HUES6 (cell line): Measurements from ENCODE around the gene MYO7B.

Experiments used
- H3K27ac ChIP-seq: 2 replicates; pipeline ENCODE4 v1.7.0; 2013; ENCODE audit warnings: low read depth, mild to moderate bottlenecking, low read length, inconsistent platforms
- H3K27me3 ChIP-seq: 2 replicates; pipeline ENCODE4 v1.6.1; 2013; ENCODE audit warnings: low read length; ENCODE audit not compliant: control insufficient read depth, insufficient read depth
- H3K36me3 ChIP-seq: 2 replicates; pipeline ENCODE4 v1.6.1; 2013; ENCODE audit warnings: low read length; ENCODE audit not compliant: control insufficient read depth, insufficient read depth
- H3K4me1 ChIP-seq: 2 replicates; pipeline ENCODE4 v1.6.1; 2013; ENCODE audit warnings: low read length; ENCODE audit not compliant: control insufficient read depth, insufficient read depth
- H3K4me3 ChIP-seq: 2 replicates; pipeline ENCODE4 v1.5.1; 2013; ENCODE audit warnings: low read depth, low read length
- H3K9ac ChIP-seq: one replicate; pipeline ENCODE4 v1.6.1; 2013; ENCODE audit warnings: mild to moderate bottlenecking, low read length
- H3K9me3 ChIP-seq: 2 replicates; pipeline ENCODE4 v1.6.1; 2013; ENCODE audit warnings: low read depth, low read length; ENCODE audit not compliant: control insufficient read depth, insufficient read depth

MYO7B gene

DNA sequence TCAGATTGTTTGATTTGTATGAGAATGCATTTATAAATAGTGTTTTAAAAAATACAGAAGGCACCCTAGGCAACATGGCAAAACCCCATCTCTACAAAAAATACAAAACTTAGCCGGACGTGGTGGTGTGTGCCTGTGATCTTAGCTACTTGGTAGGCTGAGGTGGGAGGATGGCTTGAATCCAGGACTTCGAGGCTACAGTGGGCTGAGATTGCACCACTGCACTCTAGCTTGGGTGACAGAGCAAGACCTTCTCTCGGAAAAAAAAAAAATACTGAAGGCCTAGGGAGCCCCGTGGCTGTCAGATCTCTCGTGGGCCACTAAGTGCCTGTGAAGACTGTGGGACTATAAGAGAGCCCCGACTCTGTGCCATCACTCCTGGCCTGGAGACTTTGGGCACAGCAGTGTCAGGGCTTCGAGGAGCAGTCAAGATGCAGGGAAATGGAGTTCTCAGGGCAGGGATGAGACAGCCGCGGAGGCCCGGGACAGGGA, 40.5 kb downstream of the MYO7B start:
- Histone ChIP-seq H3K27ac (no peak overlapping the region), H3K4me3 (no peak overlapping the region), H3K9me3 (no peaks in the 10 kb centered on the region), H3K9ac (no peak overlapping the region), H3K4me1 (no peaks in the 10 kb centered on the region; the same call in 1 of the 2 replicates), H3K27me3 (no peaks in the 10 kb centered on the region), H3K36me3 (no peaks in the 10 kb centered on the region)

DNA sequence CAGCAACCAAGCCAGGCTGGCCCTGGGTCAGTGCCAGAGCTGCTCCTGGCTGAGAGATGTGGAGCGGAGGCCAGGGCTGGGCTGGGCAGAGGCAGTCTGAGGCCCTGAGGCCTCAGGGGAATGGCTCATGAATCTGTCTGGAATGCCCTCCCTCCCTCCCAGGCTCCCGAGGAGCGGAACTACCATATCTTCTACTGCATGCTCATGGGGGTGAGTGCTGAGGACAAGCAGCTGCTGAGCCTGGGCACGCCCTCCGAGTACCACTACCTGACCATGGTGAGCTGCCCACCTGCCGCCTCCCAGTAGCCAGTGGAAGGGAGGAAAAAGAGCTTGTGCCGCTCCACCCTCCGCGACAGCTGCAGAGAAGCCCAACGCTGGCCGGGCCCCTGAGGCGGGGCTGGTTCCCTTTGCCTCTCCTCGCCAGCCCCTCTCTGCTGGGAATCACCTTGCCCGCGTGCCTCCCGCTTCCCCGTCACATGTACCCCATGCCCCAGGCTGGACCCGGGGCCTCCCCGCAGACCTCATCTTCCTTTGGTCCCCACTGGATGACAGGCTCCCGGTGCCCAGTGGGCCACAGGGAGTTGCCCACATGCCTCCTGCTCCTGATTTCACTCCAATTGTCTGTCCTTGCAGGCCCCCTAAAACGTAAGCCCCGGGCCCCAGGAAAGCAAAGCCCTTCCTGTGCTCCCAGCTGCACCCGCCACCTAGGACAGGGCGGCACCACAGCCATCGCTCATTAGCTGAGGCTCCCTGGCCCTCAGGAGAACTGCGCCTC, 41.1 kb downstream of the MYO7B start:
- Histone ChIP-seq H3K9ac (no peak overlapping the region), H3K27me3 (no peaks in the 10 kb centered on the region), H3K9me3 (no peaks in the 10 kb centered on the region), H3K27ac (no peak overlapping the region), H3K4me1 (no peaks in the 10 kb centered on the region; the same call in 1 of the 2 replicates), H3K4me3 (no peak overlapping the region), H3K36me3 (no peaks in the 10 kb centered on the region)

DNA sequence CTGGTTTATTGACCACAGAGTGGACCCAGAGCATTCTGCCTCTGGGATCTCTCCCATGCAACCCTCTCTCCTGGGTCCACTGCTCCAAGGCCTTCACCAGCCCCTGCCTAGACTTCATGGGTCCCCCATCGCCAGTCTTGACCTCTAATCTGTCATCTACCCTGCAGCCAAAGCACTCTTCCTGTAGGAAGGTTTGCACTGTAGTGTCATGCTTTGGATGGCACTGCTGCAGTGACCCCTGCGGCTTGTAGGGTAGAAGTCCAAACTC, 41.7 kb downstream of the MYO7B start:
- no peaks in the 10 kb centered on the region; the same call in 1 of the 2 replicates for H3K4me1 ChIP-seq
- no peak overlapping the region for H3K9ac ChIP-seq
- no peak overlapping the region for H3K4me3 ChIP-seq
- H3K36me3 ChIP-seq = no peaks in the 10 kb centered on the region
- no peak overlapping the region for H3K27ac ChIP-seq
- no peaks in the 10 kb centered on the region for H3K27me3 ChIP-seq
- no peaks in the 10 kb centered on the region for H3K9me3 ChIP-seq

GRCh38 chr2:127577503-127577902, 42.0 kb downstream of the MYO7B start:
- H3K4me1 ChIP-seq = no peaks in the 10 kb centered on the region; the same call in 1 of the 2 replicates
- no peaks in the 10 kb centered on the region for H3K27me3 ChIP-seq
- H3K27ac ChIP-seq = no peak overlapping the region
- H3K9me3 ChIP-seq = no peaks in the 10 kb centered on the region
- no peaks in the 10 kb centered on the region for H3K36me3 ChIP-seq
- no peak overlapping the region for H3K4me3 ChIP-seq
- H3K9ac ChIP-seq = no peak overlapping the region

GRCh38 chr2:127577973-127578372, 42.5 kb downstream of the MYO7B start:
- H3K27ac ChIP-seq = no peak overlapping the region
- no peak overlapping the region for H3K9ac ChIP-seq
- no peaks in the 10 kb centered on the region for H3K27me3 ChIP-seq
- H3K9me3 ChIP-seq = no peaks in the 10 kb centered on the region
- H3K4me3 ChIP-seq = no peak overlapping the region
- H3K36me3 ChIP-seq = no peaks in the 10 kb centered on the region
- no peaks in the 10 kb centered on the region; the same call in 1 of the 2 replicates for H3K4me1 ChIP-seq

GRCh38 chr2:127578411-127578810, 42.9 kb downstream of the MYO7B start:
- no peak overlapping the region for H3K9ac ChIP-seq
- H3K9me3 ChIP-seq = no peaks in the 10 kb centered on the region
- no peaks in the 10 kb centered on the region; the same call in 1 of the 2 replicates for H3K4me1 ChIP-seq
- no peak overlapping the region for H3K4me3 ChIP-seq
- no peaks in the 10 kb centered on the region for H3K27me3 ChIP-seq
- no peaks in the 10 kb centered on the region for H3K36me3 ChIP-seq
- no peak overlapping the region for H3K27ac ChIP-seq

GRCh38 chr2:127579231-127579630, 43.7 kb downstream of the MYO7B start:
- no peaks in the 10 kb centered on the region for H3K36me3 ChIP-seq
- H3K4me3 ChIP-seq = no peak overlapping the region
- H3K9me3 ChIP-seq = no peaks in the 10 kb centered on the region
- H3K27me3 ChIP-seq = no peaks in the 10 kb centered on the region
- H3K4me1 ChIP-seq = no peaks in the 10 kb centered on the region; the same call in 1 of the 2 replicates
- no peak overlapping the region for H3K9ac ChIP-seq
- no peak overlapping the region for H3K27ac ChIP-seq

DNA sequence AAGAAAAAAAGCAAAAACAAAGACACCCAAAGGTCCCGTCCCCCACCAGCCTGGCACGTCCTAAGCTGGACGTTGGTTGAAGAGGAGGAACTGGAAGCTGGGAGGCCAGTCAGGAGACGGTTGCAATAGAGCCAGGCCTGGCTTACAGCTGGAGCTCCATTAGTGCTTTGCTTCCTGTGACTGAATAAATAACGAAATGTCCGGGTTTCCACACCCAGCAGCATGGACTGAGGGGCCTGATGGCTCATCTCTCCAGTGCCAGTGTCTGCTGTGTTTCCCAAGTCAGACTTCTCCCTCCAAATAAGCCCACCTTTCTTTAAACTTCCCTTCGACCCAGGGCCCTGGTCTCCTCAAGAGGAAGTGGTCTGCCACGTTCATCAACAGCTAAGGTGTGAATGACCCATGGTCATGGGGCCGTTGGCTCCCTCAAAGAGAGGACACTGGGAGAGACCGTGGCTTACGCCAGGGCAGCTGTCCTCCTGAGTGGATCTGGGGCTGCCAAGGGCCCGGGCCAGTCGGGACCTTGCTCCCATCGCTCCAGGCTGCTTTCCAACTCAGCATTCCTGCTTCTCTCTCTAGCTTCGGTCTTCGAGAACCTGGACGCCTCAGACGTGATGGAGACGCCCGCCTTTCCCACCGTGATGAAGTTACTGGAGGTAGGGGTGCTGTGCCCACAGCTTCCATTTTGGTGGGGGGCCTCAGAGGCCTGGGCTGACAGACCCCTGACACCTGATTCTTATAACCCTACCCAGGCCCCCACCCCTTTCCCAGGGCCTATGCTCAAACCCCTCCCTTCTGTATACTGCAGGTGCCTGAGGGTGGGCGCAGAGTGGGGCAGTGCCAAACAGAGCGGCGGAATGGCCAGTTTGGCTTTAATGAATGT, 44.9 kb downstream of the MYO7B start:
- Histone ChIP-seq H3K4me3 (no peak overlapping the region), H3K27ac (no peak overlapping the region), H3K9me3 (no peaks in the 10 kb centered on the region), H3K4me1 (peaks cover under 1% of the 10 kb centered on the region), H3K9ac (no peak overlapping the region), H3K27me3 (no peaks in the 10 kb centered on the region), H3K36me3 (no peaks in the 10 kb centered on the region)

DNA sequence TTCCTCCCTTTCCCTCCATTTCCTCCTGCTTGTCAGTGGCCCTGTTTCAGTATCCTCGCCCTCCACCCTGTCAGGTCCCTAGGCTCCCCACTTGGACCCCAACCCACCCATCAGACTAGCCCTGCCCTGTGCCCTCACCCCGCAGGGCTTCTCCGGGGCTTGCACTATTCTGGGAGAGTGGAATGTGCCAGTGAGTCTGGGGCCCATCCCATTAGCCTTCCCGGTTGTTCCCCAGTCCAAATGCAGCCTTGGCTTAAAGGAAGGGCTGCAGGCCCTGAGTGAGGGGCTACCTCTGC, 45.5 kb downstream of the MYO7B start:
- Histone ChIP-seq H3K9ac (no peak overlapping the region), H3K4me3 (no peak overlapping the region), H3K27ac (no peak overlapping the region), H3K9me3 (no peaks in the 10 kb centered on the region), H3K27me3 (no peaks in the 10 kb centered on the region), H3K4me1 (peaks cover 4% of the 10 kb centered on the region), H3K36me3 (no peaks in the 10 kb centered on the region)

DNA sequence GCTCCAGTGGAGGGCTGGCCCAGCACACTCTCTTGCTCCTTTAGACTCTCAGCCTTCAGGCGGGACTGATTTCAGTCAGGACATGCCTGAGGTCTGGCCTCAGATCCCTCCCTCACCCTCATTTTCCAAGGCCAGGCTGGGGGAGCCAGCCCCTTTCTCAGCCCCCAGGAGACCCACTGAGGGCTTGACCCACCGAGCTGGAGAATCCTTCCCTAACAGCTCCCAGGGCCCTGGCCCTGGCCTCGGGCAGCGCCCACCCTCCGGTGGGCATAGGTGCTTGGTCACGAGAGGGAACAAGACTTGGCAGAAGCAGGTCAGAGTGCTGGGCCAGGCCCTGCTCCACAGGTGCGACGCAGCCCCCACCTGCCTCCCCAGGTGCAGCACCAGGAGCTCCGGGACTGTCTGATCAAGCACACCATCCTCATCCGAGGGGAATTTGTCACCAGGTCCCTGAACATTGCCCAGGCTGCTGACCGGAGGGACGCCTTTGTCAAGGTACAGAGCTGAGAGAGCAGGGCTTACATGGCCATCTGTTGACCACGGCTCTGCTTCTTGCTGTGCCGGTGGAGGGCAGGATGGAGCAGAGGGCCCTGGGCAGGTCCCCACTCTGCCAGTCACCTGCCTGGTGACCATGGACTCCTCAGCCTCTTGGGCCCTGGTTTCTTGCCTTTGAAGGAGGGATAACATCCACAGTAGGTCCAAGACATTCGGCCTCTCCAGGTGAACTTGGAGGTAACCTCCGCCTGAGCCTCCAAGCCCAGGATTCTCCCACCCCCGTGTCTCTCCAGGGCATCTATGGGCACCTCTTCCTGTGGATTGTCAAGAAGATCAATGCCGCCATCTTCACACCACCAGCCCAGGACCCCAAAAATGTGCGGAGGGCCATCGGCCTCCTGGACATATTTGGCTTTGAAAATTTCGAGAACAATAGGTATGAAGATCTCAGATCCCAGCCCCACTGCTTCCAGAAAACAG, 46.3 kb downstream of the MYO7B start:
- Histone ChIP-seq H3K36me3 (no peaks in the 10 kb centered on the region), H3K27me3 (no peaks in the 10 kb centered on the region), H3K4me1 (peaks cover 4% of the 10 kb centered on the region; the same call in 1 of the 2 replicates), H3K4me3 (no peak overlapping the region), H3K9ac (no peak overlapping the region), H3K27ac (no peak overlapping the region), H3K9me3 (no peaks in the 10 kb centered on the region)
